ENCODE results near the gene AK9.
"Not testable (repeated sequence)": the region's sequence is repeated elsewhere in the genome, so short reads cannot be mapped to it uniquely, and the experiment has no call there.

Gene AK9

DNA sequence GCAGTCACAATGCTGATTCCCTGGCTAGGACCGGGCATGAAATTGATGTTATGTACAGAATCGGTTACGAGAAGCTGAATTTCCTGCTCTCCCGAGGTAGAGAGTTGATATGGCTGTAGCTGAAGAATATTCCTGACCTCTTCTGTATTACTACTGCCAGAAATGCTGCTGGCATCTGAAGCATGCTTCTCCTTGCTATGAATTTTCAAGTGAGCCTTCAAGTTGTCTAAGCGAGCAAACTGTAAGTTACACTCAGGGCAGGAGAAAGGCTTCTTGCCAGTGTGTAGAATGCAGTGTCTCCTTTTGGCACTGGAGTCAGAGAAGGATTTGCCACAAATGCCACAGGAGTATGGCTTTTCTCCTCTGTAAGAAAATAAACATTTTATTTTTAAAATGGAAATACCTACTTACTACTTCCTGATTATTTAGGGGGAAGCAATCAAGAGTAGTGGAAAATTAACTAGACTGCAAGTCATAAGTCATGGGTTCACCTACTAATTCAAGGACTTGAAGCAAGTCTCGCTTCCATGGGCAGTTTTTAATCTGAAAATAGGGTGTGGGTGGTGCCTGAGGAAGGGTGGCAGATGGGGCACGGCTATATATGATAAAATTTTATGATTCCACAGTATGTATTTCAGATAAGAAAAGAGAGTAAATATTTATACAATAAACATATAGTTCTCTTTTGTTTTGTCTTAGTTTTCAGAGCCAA, 224.6 kb downstream of the AK9 start:
- H3K36me3 ChIP-seq (ENCODE audit: control insufficient read depth in 1 of 2, insufficient read depth in 2 of 2, low read length in 2 of 2): peaks cover 41 to 65% of the 10 kb centered on the region in 2 donors
- H3K9me3 ChIP-seq (ENCODE audit: control insufficient read depth in 1 of 2, low read length in 2 of 2): no peaks in the 10 kb centered on the region
- no peaks in the 10 kb centered on the region for H3K27me3 ChIP-seq (ENCODE audit: low read depth, low read length)
- no peak overlapping the region for H3K27ac ChIP-seq (ENCODE audit: low read length)
- H3K4me3 ChIP-seq (ENCODE audit: low read depth in 1 of 2, low read length in 2 of 2): no peak overlapping the region
- no peaks in the 10 kb centered on the region for H3K4me1 ChIP-seq (ENCODE audit: control insufficient read depth in 1 of 2, insufficient read depth in 2 of 2, low read length in 2 of 2)

- Histone ChIP-seq H3K9me3 (ENCODE audit: control insufficient read depth in 1 of 2, low read length in 2 of 2) (no peaks in the 10 kb centered on the region), H3K36me3 (ENCODE audit: control insufficient read depth in 1 of 2, insufficient read depth in 2 of 2, low read length in 2 of 2) (peaks cover 35 to 59% of the 10 kb centered on the region in 2 donors), H3K27ac (ENCODE audit: low read length) (no peak overlapping the region), H3K4me1 (ENCODE audit: control insufficient read depth in 1 of 2, insufficient read depth in 2 of 2, low read length in 2 of 2) (no peaks in the 10 kb centered on the region), H3K4me3 (ENCODE audit: low read depth in 1 of 2, low read length in 2 of 2) (no peak overlapping the region), H3K27me3 (ENCODE audit: low read depth, low read length) (no peaks in the 10 kb centered on the region)
These were observed 225.2 kb downstream of the AK9 start for GRCh38 chr6:109465772-109466171.

- Histone ChIP-seq H3K4me3 (ENCODE audit: low read depth in 1 of 2, low read length in 2 of 2) (no peak overlapping the region), H3K4me1 (ENCODE audit: control insufficient read depth in 1 of 2, insufficient read depth in 2 of 2, low read length in 2 of 2) (peaks cover 0 to 3% of the 10 kb centered on the region in 2 donors), H3K27ac (ENCODE audit: low read length) (no peak overlapping the region), H3K27me3 (ENCODE audit: low read depth, low read length) (no peaks in the 10 kb centered on the region), H3K36me3 (ENCODE audit: control insufficient read depth in 1 of 2, insufficient read depth in 2 of 2, low read length in 2 of 2) (peaks cover 21 to 28% of the 10 kb centered on the region in 2 donors), H3K9me3 (ENCODE audit: control insufficient read depth in 1 of 2, low read length in 2 of 2) (no peaks in the 10 kb centered on the region)
These were observed 229.1 kb downstream of the AK9 start for GRCh38 chr6:109461733-109462526.

DNA sequence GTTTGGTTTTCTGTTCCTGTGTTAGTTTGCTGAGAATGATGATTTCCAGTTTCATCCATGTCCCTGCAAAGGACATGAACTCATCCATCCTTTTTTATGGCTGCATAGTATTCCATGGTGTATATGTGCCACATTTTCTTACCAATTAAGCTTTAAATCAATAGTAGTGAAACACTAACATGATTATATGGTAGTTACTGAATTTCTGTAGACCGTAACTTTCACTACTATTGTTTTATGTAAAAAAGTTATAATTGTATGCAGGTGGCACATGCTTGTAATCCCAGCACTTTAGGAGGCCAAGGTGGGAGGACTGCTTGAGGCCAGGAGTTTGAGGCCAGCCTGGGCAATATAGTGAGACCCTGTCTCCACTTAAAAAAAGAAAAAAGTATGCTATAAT, 229.8 kb downstream of the AK9 start:
- peaks cover 17 to 24% of the 10 kb centered on the region in 2 donors for H3K36me3 ChIP-seq (ENCODE audit: control insufficient read depth in 1 of 2, insufficient read depth in 2 of 2, low read length in 2 of 2)
- H3K27ac ChIP-seq (ENCODE audit: low read length); H3K4me3 ChIP-seq (ENCODE audit: low read depth in 1 of 2, low read length in 2 of 2); H3K9me3 ChIP-seq (ENCODE audit: control insufficient read depth in 1 of 2, low read length in 2 of 2); H3K4me1 ChIP-seq (ENCODE audit: control insufficient read depth in 1 of 2, insufficient read depth in 2 of 2, low read length in 2 of 2); H3K27me3 ChIP-seq (ENCODE audit: low read depth, low read length): not testable (repeated sequence)

- H3K9me3 ChIP-seq (ENCODE audit: control insufficient read depth in 1 of 2, low read length in 2 of 2): no peaks in the 10 kb centered on the region
- H3K4me3 ChIP-seq (ENCODE audit: low read depth in 1 of 2, low read length in 2 of 2): no peak overlapping the region
- peaks cover 6 to 13% of the 10 kb centered on the region in 2 donors for H3K4me1 ChIP-seq (ENCODE audit: control insufficient read depth in 1 of 2, insufficient read depth in 2 of 2, low read length in 2 of 2)
- H3K36me3 ChIP-seq (ENCODE audit: control insufficient read depth in 1 of 2, insufficient read depth in 2 of 2, low read length in 2 of 2): peaks cover 8 to 15% of the 10 kb centered on the region in 2 donors
- no peak overlapping the region for H3K27ac ChIP-seq (ENCODE audit: low read length)
- no peaks in the 10 kb centered on the region for H3K27me3 ChIP-seq (ENCODE audit: low read depth, low read length)
These were observed 230.7 kb downstream of the AK9 start for GRCh38 chr6:109460161-109460829.

- no peaks in the 10 kb centered on the region for H3K9me3 ChIP-seq (ENCODE audit: control insufficient read depth in 1 of 2, low read length in 2 of 2)
- peaks cover 7 to 11% of the 10 kb centered on the region in 2 donors for H3K36me3 ChIP-seq (ENCODE audit: control insufficient read depth in 1 of 2, insufficient read depth in 2 of 2, low read length in 2 of 2)
- H3K4me3 ChIP-seq (ENCODE audit: low read depth in 1 of 2, low read length in 2 of 2): peak overlapping the region in 1 of 2 donors; percentile 28
- peaks cover 12 to 25% of the 10 kb centered on the region in 2 donors for H3K4me1 ChIP-seq (ENCODE audit: control insufficient read depth in 1 of 2, insufficient read depth in 2 of 2, low read length in 2 of 2)
- no peaks in the 10 kb centered on the region for H3K27me3 ChIP-seq (ENCODE audit: low read depth, low read length)
- no peak overlapping the region for H3K27ac ChIP-seq (ENCODE audit: low read length)
These were observed 232.0 kb downstream of the AK9 start for GRCh38 chr6:109458774-109459531.

GRCh38 chr6:109457562-109457996, 233.4 kb downstream of the AK9 start:
- Histone ChIP-seq H3K9me3 (ENCODE audit: control insufficient read depth in 1 of 2, low read length in 2 of 2) (no peaks in the 10 kb centered on the region), H3K4me1 (ENCODE audit: control insufficient read depth in 1 of 2, insufficient read depth in 2 of 2, low read length in 2 of 2) (peaks cover 12 to 31% of the 10 kb centered on the region in 2 donors), H3K27ac (ENCODE audit: low read length) (peak overlapping the region; percentile 77), H3K4me3 (ENCODE audit: low read depth in 1 of 2, low read length in 2 of 2) (no peak overlapping the region), H3K36me3 (ENCODE audit: control insufficient read depth in 1 of 2, insufficient read depth in 2 of 2, low read length in 2 of 2) (peaks cover 5 to 8% of the 10 kb centered on the region in 2 donors), H3K27me3 (ENCODE audit: low read depth, low read length) (no peaks in the 10 kb centered on the region)

GRCh38 chr6:109456710-109457561, 234.1 kb downstream of the AK9 start:
- H3K4me3 ChIP-seq (ENCODE audit: low read depth in 1 of 2, low read length in 2 of 2): peak overlapping the region; percentile 61 to 90
- H3K36me3 ChIP-seq (ENCODE audit: control insufficient read depth in 1 of 2, insufficient read depth in 2 of 2, low read length in 2 of 2): peaks cover 2 to 3% of the 10 kb centered on the region in 2 donors
- H3K27ac ChIP-seq (ENCODE audit: low read length): peak overlapping the region; percentile 77
- no peaks in the 10 kb centered on the region for H3K27me3 ChIP-seq (ENCODE audit: low read depth, low read length)
- peaks cover 12 to 31% of the 10 kb centered on the region in 2 donors for H3K4me1 ChIP-seq (ENCODE audit: control insufficient read depth in 1 of 2, insufficient read depth in 2 of 2, low read length in 2 of 2)
- H3K9me3 ChIP-seq (ENCODE audit: control insufficient read depth in 1 of 2, low read length in 2 of 2): no peaks in the 10 kb centered on the region

DNA sequence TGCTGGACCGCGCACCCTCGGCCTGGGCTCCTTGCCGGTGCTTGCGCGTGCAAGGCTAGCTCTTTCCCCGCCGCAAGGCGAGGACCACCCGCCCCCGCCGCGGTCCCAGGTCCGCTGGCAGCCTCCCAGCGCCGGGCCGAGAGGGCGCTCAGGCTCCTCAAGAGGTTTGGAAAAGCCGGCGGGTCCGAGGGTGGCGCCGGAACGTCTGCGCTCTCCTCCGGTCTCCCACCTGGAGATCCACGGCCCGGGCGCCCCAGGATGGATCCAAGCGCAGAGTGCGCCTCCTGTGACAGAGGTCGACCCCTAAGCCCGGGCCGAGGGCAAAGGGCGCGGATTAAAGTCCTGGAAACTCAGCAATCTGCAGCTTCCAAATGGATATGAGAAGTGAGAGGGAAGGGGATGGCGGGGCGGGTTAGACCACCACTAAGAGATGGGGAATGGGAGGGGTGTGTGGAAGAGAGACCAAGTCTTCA, 234.9 kb downstream of the AK9 start:
- H3K27ac ChIP-seq (ENCODE audit: low read length): peak overlapping the region; percentile 77
- no peaks in the 10 kb centered on the region for H3K27me3 ChIP-seq (ENCODE audit: low read depth, low read length)
- peaks cover 12 to 31% of the 10 kb centered on the region in 2 donors for H3K4me1 ChIP-seq (ENCODE audit: control insufficient read depth in 1 of 2, insufficient read depth in 2 of 2, low read length in 2 of 2)
- H3K4me3 ChIP-seq (ENCODE audit: low read depth in 1 of 2, low read length in 2 of 2): peak overlapping the region; percentile 61 to 90
- H3K36me3 ChIP-seq (ENCODE audit: control insufficient read depth in 1 of 2, insufficient read depth in 2 of 2, low read length in 2 of 2): no peaks in the 10 kb centered on the region
- H3K9me3 ChIP-seq (ENCODE audit: control insufficient read depth in 1 of 2, low read length in 2 of 2): no peaks in the 10 kb centered on the region

- peak within 1 kb of the TSS; percentile 77 for H3K27ac ChIP-seq (ENCODE audit: low read length)
- peaks cover 12 to 31% of the 10 kb centered on the region in 2 donors for H3K4me1 ChIP-seq (ENCODE audit: control insufficient read depth in 1 of 2, insufficient read depth in 2 of 2, low read length in 2 of 2)
- peak within 1 kb of the TSS; percentile 68 to 90 for H3K4me3 ChIP-seq (ENCODE audit: low read depth in 1 of 2, low read length in 2 of 2)
- no peaks in the 10 kb centered on the region for H3K36me3 ChIP-seq (ENCODE audit: control insufficient read depth in 1 of 2, insufficient read depth in 2 of 2, low read length in 2 of 2)
- no peaks in the 10 kb centered on the region for H3K27me3 ChIP-seq (ENCODE audit: low read depth, low read length)
- H3K9me3 ChIP-seq (ENCODE audit: control insufficient read depth in 1 of 2, low read length in 2 of 2): no peaks in the 10 kb centered on the region
These were observed 235.4 kb downstream of the AK9 start, which contains the start of gene MICAL1 for GRCh38 chr6:109455437-109456110. Gene MICAL1, minus strand, starts transcription at chr6:109455772. Its CDS starts 1,576 bp downstream, at chr6:109454196.

Data from muscle layer of duodenum (tissue), 2 donors.